Caco-2 (cell line): ENCODE results near the gene PIMREG. TPM values are rescaled to one million over a fixed set of nuclear protein-coding genes. Genes with fewer than 3 reads are reported as not detected.

Experiments
- BruUV-seq: library from RNA; stranded (reverse); fragments of 400-500 nt; replicated peaks from 2 replicates; lab custom pipeline; 2021; lab: Mats Ljungman, UMichigan
- CTCF ChIA-PET: fragments of 300-600 bp; sonication (Branson Sonifier 250); formaldehyde crosslinking; loops from one replicate; lab custom pipeline; 2022; ENCODE audit warnings: antibody characterized with exemption; lab: Charles Lee
- POLR2A ChIA-PET: fragments of 300-600 bp; sonication (Branson Sonifier 250); formaldehyde crosslinking; loops from one replicate; lab custom pipeline; 2022; ENCODE audit warnings: antibody characterized with exemption; lab: Charles Lee
- DNase-seq, 2 experiments: peaks; one replicate each; pipeline versions ENCODE4 v3.0.0 to v3.0.0-alpha.2; 2020 to 2022
- H3K27me3 ChIP-seq: replicated peaks from 2 replicates; pipeline ENCODE4 v1.6.0; 2011; ENCODE audit warnings: low read length; ENCODE audit not compliant: control insufficient read depth, insufficient read depth
- H3K36me3 ChIP-seq: 2 replicates; pipeline ENCODE4 v1.5.1; 2011; ENCODE audit warnings: low read length; ENCODE audit not compliant: control insufficient read depth, insufficient read depth
- H3K4me1 ChIP-seq: fragments of 250-450 bp; sonication (Bioruptor Pico); 2 replicates; pipeline ENCODE4 v1.5.1; 2020; ENCODE audit warnings: mild to moderate bottlenecking
- H3K4me3 ChIP-seq: 2 replicates; pipeline ENCODE4 v1.5.1; 2011; ENCODE audit warnings: low read depth, mild to moderate bottlenecking, control low read depth, low read length
- H3K9me3 ChIP-seq: fragments of 250-450 bp; sonication (Bioruptor Pico); 2 replicates; pipeline ENCODE4 v1.5.1; 2020; ENCODE audit warnings: mild to moderate bottlenecking, moderate library complexity
- H3K27ac Mint-ChIP-seq: one replicate; pipeline ENCODE4 v1.8.0; 2022; ENCODE audit warnings: mixed read lengths; ENCODE audit not compliant: unreplicated experiment
- H3K27me3 Mint-ChIP-seq: one replicate; pipeline ENCODE4 v1.8.0; 2022; ENCODE audit warnings: mixed read lengths; ENCODE audit not compliant: insufficient read depth, unreplicated experiment
- H3K36me3 Mint-ChIP-seq: one replicate; pipeline ENCODE4 v1.8.0; 2022; ENCODE audit warnings: mild to moderate bottlenecking, mixed read lengths; ENCODE audit not compliant: insufficient read depth, unreplicated experiment
- H3K4me1 Mint-ChIP-seq: one replicate; pipeline ENCODE4 v1.8.0; 2022; ENCODE audit warnings: low read depth, mixed read lengths; ENCODE audit not compliant: unreplicated experiment
- H3K4me3 Mint-ChIP-seq: one replicate; pipeline ENCODE4 v1.8.0; 2022; ENCODE audit warnings: mild to moderate bottlenecking, moderate library complexity, mixed read lengths; ENCODE audit not compliant: unreplicated experiment
- H3K9me3 Mint-ChIP-seq: one replicate; pipeline ENCODE4 v1.8.0; 2022; ENCODE audit warnings: mixed read lengths; ENCODE audit not compliant: unreplicated experiment
- CTCF ChIP-seq, 2 experiments: fragments of 200-600 bp in 1 of 2; IDR thresholded peaks; 1 replicate in 1 of 2; 2 replicates in 1 of 2; pipeline versions ENCODE4 v1.5.1 to v1.8.0; 2011 to 2022; ENCODE audit warnings: antibody characterized with exemption in 1 of 2, control low read depth in 1 of 2, inconsistent platforms in 1 of 2, low read depth in 1 of 2, low read length in 1 of 2, mild to moderate bottlenecking in 1 of 2, moderate library complexity in 1 of 2; ENCODE audit not compliant: insufficient read depth in 1 of 2, severe bottlenecking in 1 of 2, unreplicated experiment in 1 of 2
- intact Hi-C: fragments of 100-400 bp; cut with micrococcal nuclease; formaldehyde crosslinking; loops from one replicate; pipeline ENCODE4 v1.10.0; 2022; ENCODE audit not compliant: unreplicated experiment
- total RNA-seq: library from RNA; stranded (reverse); gene quantifications from 2 replicates; pipeline ENCODE4 v1.2.3, GENCODE V29; 2022

The PIMREG gene
- total RNA-seq, 1 experiment from 2014 or later: 15.8 TPM

GRCh38 chr17:6460531-6461161 is 16.4 kb downstream of the PIMREG start:
- H3K4me3 ChIP-seq: no peak overlapping the region
- Mint-ChIP-seq H3K27me3 (peaks cover 8% of the 10 kb centered on the region), H3K4me1 (no peaks in the 10 kb centered on the region), H3K36me3 (no peaks in the 10 kb centered on the region), H3K9me3 (no peaks in the 10 kb centered on the region), H3K27ac (no peak overlapping the region), H3K4me3 (no peak overlapping the region)
- TF ChIP-seq CTCF (IDR thresholded peaks at IDR 0.05; ENCODE audit: insufficient read depth in 1 of 2, low read depth in 1 of 2, low read length in 1 of 2, severe bottlenecking in 1 of 2, unreplicated experiment in 1 of 2): no peak
- H3K9me3 ChIP-seq: no peaks in the 10 kb centered on the region
- H3K36me3 ChIP-seq: no peaks in the 10 kb centered on the region
- intact Hi-C loops: no loop called here
- no TSS peak for BruUV-seq
- no peaks in the 10 kb centered on the region for H3K27me3 ChIP-seq
- ChIA-PET CTCF (no interaction called here), POLR2A (no interaction called here)
- H3K4me1 ChIP-seq: no peaks in the 10 kb centered on the region
- DNase-seq: no peak

GRCh38 chr17:6461246-6461645 is 17.0 kb downstream of the PIMREG start:
- POLR2A ChIA-PET: no interaction called here
- BruUV-seq: no TSS peak
- H3K9me3 ChIP-seq: no peaks in the 10 kb centered on the region
- no peaks in the 10 kb centered on the region for H3K27me3 ChIP-seq
- no peaks in the 10 kb centered on the region for H3K9me3 Mint-ChIP-seq
- H3K27me3 Mint-ChIP-seq: peaks cover 8% of the 10 kb centered on the region
- no peak for DNase-seq
- no peaks in the 10 kb centered on the region for H3K4me1 Mint-ChIP-seq
- intact Hi-C loops: no loop called here
- no peak for TF ChIP-seq CTCF (IDR thresholded peaks at IDR 0.05; ENCODE audit: insufficient read depth in 1 of 2, low read depth in 1 of 2, low read length in 1 of 2, severe bottlenecking in 1 of 2, unreplicated experiment in 1 of 2)
- no peaks in the 10 kb centered on the region for H3K36me3 ChIP-seq
- no peaks in the 10 kb centered on the region for H3K4me1 ChIP-seq
- H3K36me3 Mint-ChIP-seq: no peaks in the 10 kb centered on the region
- H3K4me3 Mint-ChIP-seq: no peak overlapping the region
- no peak overlapping the region for H3K4me3 ChIP-seq
- CTCF ChIA-PET: no interaction called here
- no peak overlapping the region for H3K27ac Mint-ChIP-seq

GRCh38 chr17:6461792-6462524 is 17.7 kb downstream of the PIMREG start:
- peaks cover 8% of the 10 kb centered on the region for H3K27me3 Mint-ChIP-seq
- H3K4me1 Mint-ChIP-seq: no peaks in the 10 kb centered on the region
- TF ChIP-seq CTCF (IDR thresholded peaks at IDR 0.05; ENCODE audit: insufficient read depth in 1 of 2, low read depth in 1 of 2, low read length in 1 of 2, severe bottlenecking in 1 of 2, unreplicated experiment in 1 of 2): no peak
- ChIA-PET CTCF (no interaction called here), POLR2A (no interaction called here)
- DNase-seq: no peak
- Histone ChIP-seq H3K27me3 (no peaks in the 10 kb centered on the region), H3K9me3 (no peaks in the 10 kb centered on the region), H3K36me3 (no peaks in the 10 kb centered on the region), H3K4me3 (no peak overlapping the region), H3K4me1 (no peaks in the 10 kb centered on the region)
- no peak overlapping the region for H3K4me3 Mint-ChIP-seq
- no peaks in the 10 kb centered on the region for H3K9me3 Mint-ChIP-seq
- no peak overlapping the region for H3K27ac Mint-ChIP-seq
- intact Hi-C loops: no loop called here
- no peaks in the 10 kb centered on the region for H3K36me3 Mint-ChIP-seq
- BruUV-seq: no TSS peak
